Right lobe of liver (tissue), 4 donors: ENCODE results near the gene CEP44.

Source experiments
- CTCF ChIP-seq, 4 donors: fragments of 200-600 bp in 3 of 4; fragments of 450-650 bp in 1 of 4; IDR thresholded peaks; one replicate each; pipeline versions ENCODE4 v1.5.1 to v1.8.0; 2016 to 2022; ENCODE audit warnings: antibody characterized with exemption in 4 of 4, mild to moderate bottlenecking in 2 of 4
- POLR2A ChIP-seq: fragments of 450-650 bp; IDR thresholded peaks from one replicate; pipeline ENCODE4 v1.6.1; 2017; ENCODE audit warnings: antibody characterized with exemption, mild to moderate bottlenecking
- donor health status: DM: no; HTN: no; CAD: no.
- donor health status: DM: no; HTN: no; CAD: no.
- donor health status: DM: no; HTN: yes; CAD: no.

GRCh38 chr4:174334628-174335027, 50.9 kb downstream of the CEP44 start:
- TF ChIP-seq CTCF (IDR thresholded peaks at IDR 0.05) (no peak), POLR2A (no peak)
